Uterus (tissue), 2 donors: Measurements from ENCODE around the gene SHISA5.

Experiments used
- POLR2A ChIP-seq, 2 donors: fragments of 450-650 bp; IDR thresholded peaks; one replicate each; pipeline ENCODE4 v1.6.1; 2016; ENCODE audit warnings: antibody characterized with exemption in 2 of 2, mild to moderate bottlenecking in 1 of 2, moderate library complexity in 1 of 2
- TF ChIP-seq, protein P1 (sequence below), 4 experiments: fragments of 200-600 bp in 2 of 4; fragments of 450-650 bp in 2 of 4; sonication (generic) in 2 of 4; IDR thresholded peaks; one replicate each; pipeline ENCODE4 v1.5.1; 2016 to 2019; ENCODE audit warnings: antibody characterized with exemption in 4 of 4, mild to moderate bottlenecking in 2 of 4, moderate library complexity in 1 of 4

DNA sequence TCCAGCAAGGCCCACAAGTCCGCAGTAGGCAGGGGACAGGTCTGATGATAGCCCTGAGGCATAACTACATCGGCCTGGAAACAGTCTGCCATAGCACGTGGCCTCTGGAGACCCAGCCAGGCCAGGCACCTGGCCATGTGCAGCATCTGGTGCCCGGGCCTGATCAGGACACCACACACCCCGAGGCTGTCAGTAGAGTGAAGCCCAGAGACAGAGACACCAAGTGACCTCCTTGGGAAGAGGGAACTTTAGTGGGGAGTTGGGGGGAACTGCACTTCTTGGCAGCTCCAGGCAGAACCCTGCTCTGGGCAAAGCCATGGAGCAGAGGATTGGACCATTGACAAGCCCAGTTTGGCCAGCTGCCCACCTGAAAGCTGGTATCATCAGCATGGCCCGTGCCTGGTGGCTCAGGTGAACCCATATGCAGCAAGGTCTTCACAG, 1.2 kb downstream of the SHISA5 start:
- no peak for TF ChIP-seq POLR2A (IDR thresholded peaks at IDR 0.05)
- TF ChIP-seq, protein P1, sequence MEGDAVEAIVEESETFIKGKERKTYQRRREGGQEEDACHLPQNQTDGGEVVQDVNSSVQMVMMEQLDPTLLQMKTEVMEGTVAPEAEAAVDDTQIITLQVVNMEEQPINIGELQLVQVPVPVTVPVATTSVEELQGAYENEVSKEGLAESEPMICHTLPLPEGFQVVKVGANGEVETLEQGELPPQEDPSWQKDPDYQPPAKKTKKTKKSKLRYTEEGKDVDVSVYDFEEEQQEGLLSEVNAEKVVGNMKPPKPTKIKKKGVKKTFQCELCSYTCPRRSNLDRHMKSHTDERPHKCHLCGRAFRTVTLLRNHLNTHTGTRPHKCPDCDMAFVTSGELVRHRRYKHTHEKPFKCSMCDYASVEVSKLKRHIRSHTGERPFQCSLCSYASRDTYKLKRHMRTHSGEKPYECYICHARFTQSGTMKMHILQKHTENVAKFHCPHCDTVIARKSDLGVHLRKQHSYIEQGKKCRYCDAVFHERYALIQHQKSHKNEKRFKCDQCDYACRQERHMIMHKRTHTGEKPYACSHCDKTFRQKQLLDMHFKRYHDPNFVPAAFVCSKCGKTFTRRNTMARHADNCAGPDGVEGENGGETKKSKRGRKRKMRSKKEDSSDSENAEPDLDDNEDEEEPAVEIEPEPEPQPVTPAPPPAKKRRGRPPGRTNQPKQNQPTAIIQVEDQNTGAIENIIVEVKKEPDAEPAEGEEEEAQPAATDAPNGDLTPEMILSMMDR (IDR thresholded peaks at IDR 0.05) = no peak
